Immature natural killer cell (primary cell): ENCODE data around the gene LIPC. TPM values are rescaled to one million over a fixed set of nuclear protein-coding genes. Genes with fewer than 3 reads are reported as not detected.

Experiments
- DNase-seq, 3 donors: peaks; one replicate each; pipeline ENCODE4 v3.0.0; 2022; ENCODE audit warnings: mixed read lengths in 1 of 3
- H3K27ac Mint-ChIP-seq, 6 donors: one replicate each; pipeline ENCODE4 v1.8.0; 2020; ENCODE audit warnings: mixed read lengths in 6 of 6, mild to moderate bottlenecking in 5 of 6, inconsistent platforms in 4 of 6, moderate library complexity in 3 of 6
- H3K27me3 Mint-ChIP-seq, 3 donors: one replicate each; pipeline ENCODE4 v1.8.0; 2020 to 2021; ENCODE audit warnings: low read depth in 3 of 3, mild to moderate bottlenecking in 3 of 3, mixed read lengths in 3 of 3, moderate library complexity in 3 of 3, inconsistent platforms in 1 of 3
- H3K36me3 Mint-ChIP-seq, 3 donors: one replicate each; pipeline ENCODE4 v1.8.0; 2020; ENCODE audit warnings: mixed read lengths in 3 of 3, inconsistent platforms in 2 of 3, mild to moderate bottlenecking in 2 of 3
- H3K4me1 Mint-ChIP-seq, 2 donors: one replicate each; pipeline ENCODE4 v1.8.0; 2020; ENCODE audit warnings: inconsistent platforms in 2 of 2, mild to moderate bottlenecking in 2 of 2, mixed read lengths in 2 of 2, moderate library complexity in 1 of 2
- H3K4me3 Mint-ChIP-seq, 5 donors: one replicate each; pipeline ENCODE4 v1.8.0; 2020; ENCODE audit warnings: mild to moderate bottlenecking in 5 of 5, mixed read lengths in 5 of 5, inconsistent platforms in 3 of 5, moderate library complexity in 3 of 5
- H3K9me3 Mint-ChIP-seq, 6 donors: one replicate each; pipeline ENCODE4 v1.8.0; 2020; ENCODE audit warnings: mild to moderate bottlenecking in 6 of 6, mixed read lengths in 6 of 6, inconsistent platforms in 4 of 6, moderate library complexity in 3 of 6
- polyA plus RNA-seq, 3 donors: library from polyadenylated mRNA; unstranded; fragments of 300-500 nt; fragmentation: Illumina TruSeq; gene quantifications; one replicate each; pipeline ENCODE4 v1.2.3, GENCODE V29; 2021

The LIPC gene
- polyA plus RNA-seq = 1 to 10 TPM; 2.4 to 6.8 (median 2.8) TPM

DNA sequence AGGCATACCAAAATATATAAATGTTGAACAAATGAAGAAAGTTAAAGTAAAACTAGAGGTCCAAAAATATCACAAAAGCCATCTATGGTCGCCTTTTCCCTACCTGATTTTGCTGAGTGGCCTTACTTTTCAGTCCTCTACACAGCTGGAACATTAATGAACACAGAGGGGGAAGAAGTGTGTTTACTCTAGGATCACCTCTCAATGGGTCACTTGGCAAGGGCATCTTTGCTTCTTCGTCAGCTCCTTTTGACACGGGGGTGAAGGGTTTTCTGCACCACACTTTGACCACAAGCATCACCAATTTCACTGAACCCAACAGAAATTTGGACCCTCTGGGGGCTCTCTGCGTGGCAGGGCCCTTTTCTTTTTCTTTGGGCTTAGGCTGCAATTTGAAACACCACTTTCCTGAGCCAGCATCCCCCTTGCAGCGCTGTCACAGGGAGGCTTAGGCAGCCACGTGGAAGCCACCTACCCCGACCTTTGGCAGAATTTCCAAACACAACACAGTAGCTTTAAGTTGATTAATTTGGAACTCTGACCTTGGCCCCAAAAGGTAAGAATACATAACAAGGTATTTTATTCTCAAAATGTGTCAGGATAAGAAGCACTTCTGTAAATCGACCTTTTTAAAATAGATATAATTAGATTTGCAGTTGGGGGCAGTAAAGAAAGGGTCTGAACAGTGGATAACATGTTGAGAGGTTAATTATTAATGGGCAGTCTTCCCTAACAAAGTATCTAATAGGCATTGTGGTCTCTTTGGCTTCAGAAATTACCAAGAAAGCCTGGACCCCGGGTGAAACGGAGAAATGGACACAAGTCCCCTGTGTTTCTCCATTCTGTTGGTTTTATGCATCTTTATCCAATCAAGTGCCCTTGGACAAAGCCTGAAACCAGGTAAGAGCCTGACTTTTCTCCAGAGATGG is at the start of gene LIPC:
LIPC (plus strand) TSS at position 771 of the 929 bp plus-strand sequence; CDS start at position 813, 42 bp downstream.
- H3K27ac Mint-ChIP-seq = no peak within 1 kb of the TSS
- no peaks in the 10 kb centered on the region for H3K9me3 Mint-ChIP-seq
- peaks cover 0 to 2% (median 1%) of the 10 kb centered on the region in 3 donors for H3K27me3 Mint-ChIP-seq
- no peak for DNase-seq
- peaks cover 0 to 11% (median 0%) of the 10 kb centered on the region in 3 donors for H3K36me3 Mint-ChIP-seq
- no peak within 1 kb of the TSS for H3K4me3 Mint-ChIP-seq
- no peaks in the 10 kb centered on the region for H3K4me1 Mint-ChIP-seq

DNA sequence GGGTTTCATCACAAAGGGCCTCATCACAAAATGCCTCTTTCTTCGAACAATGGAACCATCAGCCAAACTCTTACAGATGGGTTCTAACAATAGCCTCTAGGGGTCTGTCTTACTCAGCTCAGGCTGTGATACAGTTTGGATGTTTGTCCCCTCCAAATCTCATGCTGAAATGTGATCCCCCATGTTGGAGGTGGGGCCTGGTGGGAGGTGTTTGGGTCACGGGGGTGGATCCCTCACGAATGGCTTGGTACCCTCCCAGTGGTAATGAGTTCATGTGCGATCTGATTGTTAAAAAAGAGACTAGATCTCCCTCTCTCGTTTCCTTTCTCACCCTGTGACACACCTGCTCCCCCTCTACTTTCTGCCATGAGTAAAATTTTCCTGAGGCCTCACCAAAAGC is 47.9 kb upstream of the LIPC start:
- Mint-ChIP-seq H3K27ac (peak overlapping the region in 1 of 6 donors; percentile 59), H3K4me3 (no peak overlapping the region), H3K9me3 (peaks cover 0 to 2% (median 0%) of the 10 kb centered on the region in 6 donors), H3K27me3 (peaks cover 0 to 2% (median 0%) of the 10 kb centered on the region in 3 donors), H3K4me1 (no peaks in the 10 kb centered on the region), H3K36me3 (no peaks in the 10 kb centered on the region)
- peak in 1 of 3 donors; percentile 10 for DNase-seq

DNA sequence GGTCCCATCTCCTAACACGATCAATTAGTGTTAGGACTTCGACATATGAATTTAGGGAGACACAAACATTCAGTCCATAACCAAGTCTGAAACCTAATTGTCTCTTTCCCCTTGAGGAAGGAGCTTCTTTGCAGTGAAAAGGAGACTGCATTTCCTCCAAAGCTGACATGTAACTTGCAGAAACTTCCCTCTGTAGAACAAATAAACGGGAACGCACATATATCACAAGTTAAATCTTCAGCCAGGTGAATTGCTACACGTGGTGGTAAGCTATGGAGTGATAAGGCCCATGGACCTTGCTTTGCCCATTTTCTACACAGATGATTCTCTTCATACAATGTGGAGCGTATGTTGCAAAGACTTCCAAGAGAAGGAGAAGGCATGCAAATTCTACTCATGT is 47.1 kb upstream of the LIPC start:
- no peak for DNase-seq
- Mint-ChIP-seq H3K27ac (no peak overlapping the region), H3K4me1 (no peaks in the 10 kb centered on the region), H3K4me3 (no peak overlapping the region), H3K9me3 (peaks cover 0 to 2% (median 0%) of the 10 kb centered on the region in 6 donors), H3K27me3 (peaks cover 0 to 2% (median 0%) of the 10 kb centered on the region in 3 donors), H3K36me3 (no peaks in the 10 kb centered on the region)

DNA sequence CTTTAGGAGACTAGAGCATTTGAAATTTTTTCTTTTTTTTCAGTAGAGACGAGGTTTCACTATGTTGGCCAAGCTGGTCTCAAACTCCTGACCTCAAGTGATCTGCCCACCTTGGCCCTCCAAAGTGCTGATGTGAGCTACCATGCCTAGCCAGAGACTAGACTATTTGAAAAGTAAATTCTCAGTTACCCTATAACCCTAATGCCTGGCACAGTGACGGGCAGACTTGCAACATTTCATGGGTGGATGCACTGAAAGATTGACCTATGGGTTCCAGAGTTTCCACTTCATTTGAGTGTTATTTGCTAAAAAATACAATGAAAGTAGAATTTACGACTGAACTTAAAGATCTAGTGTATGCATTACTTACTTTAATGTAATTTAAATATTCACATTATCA is 45.7 kb upstream of the LIPC start:
- Mint-ChIP-seq H3K27ac (no peak overlapping the region), H3K9me3 (peaks cover 0 to 2% (median 0%) of the 10 kb centered on the region in 6 donors), H3K4me1 (no peaks in the 10 kb centered on the region), H3K4me3 (no peak overlapping the region), H3K36me3 (no peaks in the 10 kb centered on the region), H3K27me3 (peaks cover 0 to 3% (median 2%) of the 10 kb centered on the region in 3 donors)
- DNase-seq = no peak

DNA sequence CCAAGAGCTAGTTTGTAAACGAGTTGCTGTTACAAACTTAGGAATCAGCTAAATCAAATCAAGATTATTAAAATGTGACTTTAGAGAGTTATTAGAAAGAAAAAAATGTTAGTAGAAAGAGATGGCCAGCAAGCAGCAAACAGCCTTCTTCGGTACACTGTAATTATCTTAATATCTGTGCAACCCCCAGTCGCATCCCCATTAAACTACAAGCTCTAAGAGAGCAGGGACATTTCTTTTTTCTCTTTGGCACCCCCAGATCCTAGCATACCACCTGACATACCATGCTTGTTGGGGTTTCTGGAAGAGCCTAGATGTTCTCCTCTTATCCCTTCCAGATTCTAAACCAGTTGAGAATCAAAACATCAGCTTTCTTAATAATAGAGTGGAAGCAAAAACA is 45.1 kb upstream of the LIPC start:
- Mint-ChIP-seq H3K4me3 (no peak overlapping the region), H3K4me1 (no peaks in the 10 kb centered on the region), H3K9me3 (peaks cover 0 to 2% (median 0%) of the 10 kb centered on the region in 6 donors), H3K27me3 (peaks cover 0 to 3% (median 2%) of the 10 kb centered on the region in 3 donors), H3K36me3 (no peaks in the 10 kb centered on the region), H3K27ac (no peak overlapping the region)
- no peak for DNase-seq

DNA sequence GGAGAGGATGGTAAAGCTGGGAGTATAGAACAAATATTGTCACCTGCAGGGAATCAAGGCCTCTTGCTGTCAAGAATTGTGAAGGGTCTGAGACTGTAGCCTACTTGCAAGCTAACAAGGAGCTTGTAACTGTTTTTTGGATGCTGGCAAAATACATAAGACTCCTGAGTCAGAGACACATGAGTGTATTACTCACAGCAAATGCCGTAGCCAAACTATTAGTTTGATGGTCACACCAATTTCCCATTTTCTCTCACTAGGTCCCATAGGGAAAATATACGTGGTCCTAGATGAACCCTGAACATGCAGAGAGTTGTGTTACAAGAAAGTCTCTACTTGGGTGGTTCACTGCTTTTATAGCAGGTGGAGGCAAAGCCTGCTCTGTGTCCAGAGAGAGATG is 44.7 kb upstream of the LIPC start:
- DNase-seq = no peak
- no peaks in the 10 kb centered on the region for H3K4me1 Mint-ChIP-seq
- H3K9me3 Mint-ChIP-seq = peaks cover 0 to 2% (median 0%) of the 10 kb centered on the region in 6 donors
- H3K4me3 Mint-ChIP-seq = no peak overlapping the region
- peaks cover 0 to 3% (median 2%) of the 10 kb centered on the region in 3 donors for H3K27me3 Mint-ChIP-seq
- H3K36me3 Mint-ChIP-seq = no peaks in the 10 kb centered on the region
- H3K27ac Mint-ChIP-seq = no peak overlapping the region

DNA sequence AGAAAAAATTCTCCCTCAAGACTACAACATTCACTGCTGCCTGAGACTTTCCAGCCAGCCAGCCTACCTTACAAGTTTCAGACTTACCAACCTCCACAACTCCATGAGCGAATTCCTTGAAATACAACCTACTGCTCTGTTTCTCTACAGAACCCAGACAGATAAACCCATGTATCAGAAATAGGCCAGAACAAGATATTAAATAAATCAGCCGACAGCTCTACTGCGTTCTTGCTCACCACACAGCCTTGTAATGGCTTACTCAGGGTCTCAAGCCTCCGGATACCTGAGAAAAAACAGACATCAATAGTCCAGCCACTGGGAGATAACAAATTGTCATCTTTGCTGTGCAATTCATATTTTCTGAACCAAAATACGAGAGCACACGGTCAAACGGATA is 43.6 kb upstream of the LIPC start:
- H3K36me3 Mint-ChIP-seq = no peaks in the 10 kb centered on the region
- no peaks in the 10 kb centered on the region for H3K4me1 Mint-ChIP-seq
- H3K27me3 Mint-ChIP-seq = peaks cover 0 to 3% (median 2%) of the 10 kb centered on the region in 3 donors
- H3K9me3 Mint-ChIP-seq = peaks cover 0 to 2% (median 0%) of the 10 kb centered on the region in 6 donors
- no peak overlapping the region for H3K27ac Mint-ChIP-seq
- no peak for DNase-seq
- no peak overlapping the region for H3K4me3 Mint-ChIP-seq

DNA sequence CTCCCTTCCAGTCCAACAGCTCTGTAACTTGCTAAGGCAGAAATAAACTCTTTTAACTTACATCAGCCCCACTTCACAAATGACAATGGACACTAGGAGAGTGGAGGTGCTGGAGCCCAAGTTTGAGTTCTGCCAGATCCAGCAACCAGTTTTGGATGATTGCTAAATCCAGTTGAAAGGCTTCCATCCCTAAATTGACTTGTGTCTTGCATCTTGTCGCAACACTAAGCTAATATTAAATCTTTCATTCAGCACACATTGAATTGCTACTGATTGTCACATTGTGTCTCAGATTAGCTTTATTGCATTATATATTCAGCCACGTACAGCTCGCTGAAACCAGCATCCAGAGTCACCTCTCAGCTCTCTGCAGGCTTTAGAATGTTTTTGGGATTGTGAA is 41.7 kb upstream of the LIPC start:
- H3K36me3 Mint-ChIP-seq = no peaks in the 10 kb centered on the region
- DNase-seq = no peak
- H3K4me3 Mint-ChIP-seq = no peak overlapping the region
- no peaks in the 10 kb centered on the region for H3K4me1 Mint-ChIP-seq
- peaks cover 0 to 2% (median 0%) of the 10 kb centered on the region in 6 donors for H3K9me3 Mint-ChIP-seq
- H3K27me3 Mint-ChIP-seq = peaks cover 0 to 3% (median 2%) of the 10 kb centered on the region in 3 donors
- H3K27ac Mint-ChIP-seq = no peak overlapping the region

DNA sequence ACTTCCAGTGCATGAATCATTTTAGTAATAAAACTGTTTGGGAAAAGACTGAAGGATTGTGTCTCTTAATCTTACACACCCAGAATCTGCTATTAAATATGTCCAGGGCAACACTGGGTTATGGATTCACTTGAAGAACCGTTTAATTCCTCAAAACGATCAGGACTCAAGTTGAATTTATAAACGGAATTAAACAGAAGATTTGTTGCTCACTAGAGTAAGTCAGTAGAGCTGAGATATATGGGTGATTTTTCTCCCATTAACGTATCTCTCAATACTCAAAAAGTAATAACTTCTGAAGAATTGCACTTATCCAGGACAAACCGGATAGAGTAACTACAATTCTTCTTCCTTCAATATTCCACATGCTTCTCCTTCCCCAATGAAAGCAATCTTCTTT is 41.1 kb upstream of the LIPC start:
- H3K36me3 Mint-ChIP-seq = no peaks in the 10 kb centered on the region
- no peak overlapping the region for H3K27ac Mint-ChIP-seq
- DNase-seq = no peak
- H3K4me1 Mint-ChIP-seq = no peaks in the 10 kb centered on the region
- peaks cover 0 to 3% (median 2%) of the 10 kb centered on the region in 3 donors for H3K27me3 Mint-ChIP-seq
- H3K4me3 Mint-ChIP-seq = no peak overlapping the region
- peaks cover 0 to 2% (median 0%) of the 10 kb centered on the region in 6 donors for H3K9me3 Mint-ChIP-seq

DNA sequence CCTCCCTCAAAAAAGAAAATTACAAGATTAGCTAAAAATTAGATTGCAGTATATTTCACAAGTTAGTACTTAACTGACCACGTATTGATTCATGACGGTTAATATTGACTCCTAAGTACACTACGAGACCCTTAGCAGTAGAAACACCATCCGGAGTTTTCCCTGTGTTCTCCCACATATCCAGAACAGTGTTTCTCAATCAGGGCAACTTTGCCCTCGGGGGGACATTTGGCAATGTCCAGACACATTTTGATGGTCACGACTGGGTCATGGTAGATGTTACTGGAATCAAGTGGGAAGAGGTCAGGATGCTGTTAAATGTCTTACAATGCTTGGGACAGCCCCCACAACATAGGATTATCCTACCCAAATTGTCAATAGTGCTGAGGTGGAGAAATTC is 40.7 kb upstream of the LIPC start:
- Mint-ChIP-seq H3K4me1 (no peaks in the 10 kb centered on the region), H3K9me3 (peaks cover 0 to 2% (median 0%) of the 10 kb centered on the region in 6 donors), H3K4me3 (no peak overlapping the region), H3K36me3 (no peaks in the 10 kb centered on the region), H3K27me3 (peaks cover 0 to 3% (median 2%) of the 10 kb centered on the region in 3 donors), H3K27ac (no peak overlapping the region)
- DNase-seq = no peak

DNA sequence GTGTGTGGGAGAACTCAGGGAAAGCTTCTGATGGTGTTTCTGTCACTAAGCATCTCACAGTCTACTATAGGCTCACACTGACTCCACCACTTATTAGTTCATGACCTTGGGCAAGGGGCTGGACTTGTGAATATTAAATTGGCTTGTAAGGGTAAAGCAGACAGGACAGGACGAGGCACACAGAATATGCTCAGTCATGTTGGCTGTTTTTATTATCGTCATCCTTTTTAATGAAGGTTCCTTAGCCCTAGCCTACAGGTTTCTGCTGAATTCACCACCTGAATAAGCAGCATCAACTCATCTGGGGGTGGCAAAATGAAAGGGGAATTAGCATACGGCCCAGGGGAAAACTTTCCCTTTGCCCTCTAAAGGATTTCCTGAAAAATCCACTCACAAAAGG is 39.6 kb upstream of the LIPC start:
- no peak for DNase-seq
- Mint-ChIP-seq H3K27me3 (peaks cover 0 to 6% (median 3%) of the 10 kb centered on the region in 3 donors), H3K4me1 (no peaks in the 10 kb centered on the region), H3K4me3 (no peak overlapping the region), H3K27ac (no peak overlapping the region), H3K9me3 (peaks cover 0 to 2% (median 0%) of the 10 kb centered on the region in 6 donors), H3K36me3 (no peaks in the 10 kb centered on the region)

DNA sequence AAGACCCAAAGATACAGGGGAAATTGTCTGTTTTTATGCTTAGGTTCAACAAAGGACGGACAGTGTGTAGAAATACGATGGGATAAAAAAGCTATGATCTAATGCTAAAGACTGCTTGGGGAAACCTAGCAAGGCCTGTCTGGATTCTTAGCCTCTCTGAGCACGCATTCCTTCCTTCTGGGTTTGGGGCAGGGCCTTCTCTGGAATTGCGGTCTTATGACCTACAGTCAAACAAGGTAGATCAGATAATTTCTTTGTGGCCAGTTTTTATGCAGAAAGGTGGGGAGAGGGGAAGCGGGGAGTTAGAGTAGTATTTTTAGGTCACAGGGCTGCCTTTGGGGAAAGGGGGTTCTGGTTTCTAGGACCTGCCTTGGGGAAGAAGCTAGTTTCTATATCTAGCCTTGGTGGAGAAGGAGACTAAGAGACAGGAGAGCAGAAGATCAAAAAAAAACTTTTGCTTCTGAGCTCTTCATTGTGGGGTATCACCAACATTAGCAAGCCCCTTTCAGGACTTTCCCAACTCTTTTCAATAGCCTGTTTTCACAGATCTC is 39.1 kb upstream of the LIPC start:
- no peak for DNase-seq
- Mint-ChIP-seq H3K27me3 (peaks cover 0 to 6% (median 3%) of the 10 kb centered on the region in 3 donors), H3K4me1 (no peaks in the 10 kb centered on the region), H3K36me3 (no peaks in the 10 kb centered on the region), H3K4me3 (no peak overlapping the region), H3K27ac (peak overlapping the region in 1 of 6 donors; percentile 29), H3K9me3 (no peaks in the 10 kb centered on the region)

DNA sequence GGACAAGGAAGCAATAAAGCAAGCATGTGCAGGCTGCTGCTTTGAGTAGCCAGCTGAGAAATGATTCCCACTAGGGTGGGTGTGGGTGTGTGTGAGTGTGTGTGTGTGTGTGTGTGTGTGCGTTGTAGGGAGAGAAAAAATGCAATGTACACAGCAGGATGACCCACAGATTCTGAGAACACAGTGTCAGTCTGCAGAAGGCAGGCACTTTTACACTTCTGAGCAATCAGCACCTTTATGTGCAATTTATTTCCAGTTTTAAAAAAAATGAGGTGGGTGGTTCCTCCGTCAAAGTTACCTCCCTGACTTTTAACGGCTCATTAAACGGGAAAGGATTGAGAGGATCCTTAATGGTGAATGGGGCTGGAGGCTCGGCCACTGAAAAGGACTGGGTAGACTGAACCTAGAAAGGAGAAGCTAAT is 38.5 kb upstream of the LIPC start:
- H3K4me1 Mint-ChIP-seq = no peaks in the 10 kb centered on the region

DNA sequence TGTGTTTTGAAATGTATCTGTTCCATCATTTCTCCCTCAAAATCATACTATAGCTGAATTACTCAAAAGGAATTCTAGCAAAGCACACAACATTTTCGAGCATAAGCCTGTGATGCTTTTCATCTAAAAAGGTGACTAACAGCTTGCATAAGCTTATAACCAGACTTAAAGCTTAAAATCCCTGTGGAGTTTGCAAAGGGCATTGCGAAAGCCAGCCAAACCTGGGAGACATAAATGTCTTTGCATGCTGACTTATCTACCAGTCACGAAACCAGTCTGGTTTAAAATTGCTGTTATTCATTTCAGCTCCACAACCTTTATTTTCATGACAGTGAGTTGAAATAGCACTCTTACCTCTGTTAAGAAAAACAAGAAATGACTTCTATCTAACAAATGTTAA is 35.6 kb upstream of the LIPC start:
- H3K4me3 Mint-ChIP-seq = no peak overlapping the region

More for the DNA sequence above, 38.5 kb upstream of the LIPC start:
- DNase-seq = no peak
- peaks cover 1 to 4% (median 3%) of the 10 kb centered on the region in 3 donors for H3K27me3 Mint-ChIP-seq
- H3K36me3 Mint-ChIP-seq = no peaks in the 10 kb centered on the region
- no peaks in the 10 kb centered on the region for H3K9me3 Mint-ChIP-seq
- H3K4me3 Mint-ChIP-seq = no peak overlapping the region
- H3K27ac Mint-ChIP-seq = no peak overlapping the region

More for the DNA sequence above, 35.6 kb upstream of the LIPC start:
- no peak overlapping the region for H3K27ac Mint-ChIP-seq
- H3K36me3 Mint-ChIP-seq = no peaks in the 10 kb centered on the region
- no peaks in the 10 kb centered on the region for H3K9me3 Mint-ChIP-seq
- no peak for DNase-seq
- no peaks in the 10 kb centered on the region for H3K4me1 Mint-ChIP-seq
- peaks cover 0 to 4% (median 3%) of the 10 kb centered on the region in 3 donors for H3K27me3 Mint-ChIP-seq
